Renal cortical epithelial cell (primary cell): ENCODE data around the gene FGFRL1. TPM values are rescaled to one million over a fixed set of nuclear protein-coding genes. Genes with fewer than 3 reads are reported as not detected.

Experiments used
- DNase-seq: peaks from one replicate; pipeline ENCODE4 v3.0.0-alpha.2; 2011; ENCODE audit warnings: low read depth
- total RNA-seq: library from RNA; depleted of rRNA; stranded (reverse); fragments of >200 nt; gene quantifications from 2 replicates; pipeline ENCODE4 v1.2.3, GENCODE V29; 2014

FGFRL1 gene
- total RNA-seq, 1 donor from 2014 or later, result 48.5 TPM

DNA sequence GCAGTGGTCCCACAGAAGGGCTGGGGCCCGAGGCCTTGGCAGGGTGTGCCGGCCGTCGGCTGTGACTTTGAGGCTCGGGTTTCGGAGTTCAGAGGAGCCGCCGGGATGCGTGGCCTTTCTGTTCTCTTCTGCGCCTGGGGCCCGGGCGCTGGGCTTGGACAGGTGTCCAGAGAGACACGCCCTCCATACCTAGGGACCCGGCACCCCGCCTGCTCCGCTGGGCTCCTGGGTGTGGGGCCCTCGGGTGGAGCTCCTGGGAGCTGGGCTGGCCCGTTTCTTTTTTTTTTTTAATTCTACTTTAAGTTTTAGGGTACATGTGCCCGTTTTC, 11.3 kb downstream of the FGFRL1 start:
- no peak for DNase-seq

DNA sequence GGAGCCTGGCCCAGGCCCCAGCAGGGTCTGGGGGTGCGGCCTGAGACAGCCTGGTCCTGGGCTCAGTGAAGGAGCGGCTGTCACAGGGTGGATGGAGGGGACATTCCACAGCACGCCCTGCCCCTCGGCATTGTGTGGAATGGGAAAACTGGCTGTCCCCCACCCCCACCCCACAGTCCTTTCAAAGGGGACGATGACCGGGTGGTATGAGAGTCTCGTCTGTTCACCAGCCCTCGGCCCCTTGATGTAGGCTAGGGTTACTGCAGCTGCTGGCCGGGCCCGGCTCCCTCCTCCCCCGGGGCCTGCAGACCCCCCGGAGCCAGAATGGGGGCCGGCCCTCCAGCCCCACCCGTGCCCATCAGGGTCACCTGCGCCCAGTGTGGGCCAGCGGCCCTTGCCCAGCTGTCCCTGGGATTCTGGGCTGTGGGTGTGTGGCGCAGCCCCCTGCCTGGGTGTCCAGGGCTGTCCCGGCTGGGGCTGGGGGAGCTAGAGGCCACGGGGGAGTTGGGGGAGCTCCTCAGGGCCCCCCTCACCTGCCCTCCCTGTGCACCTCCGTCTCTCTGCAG, 11.7 kb downstream of the FGFRL1 start:
- DNase-seq, result no peak

DNA sequence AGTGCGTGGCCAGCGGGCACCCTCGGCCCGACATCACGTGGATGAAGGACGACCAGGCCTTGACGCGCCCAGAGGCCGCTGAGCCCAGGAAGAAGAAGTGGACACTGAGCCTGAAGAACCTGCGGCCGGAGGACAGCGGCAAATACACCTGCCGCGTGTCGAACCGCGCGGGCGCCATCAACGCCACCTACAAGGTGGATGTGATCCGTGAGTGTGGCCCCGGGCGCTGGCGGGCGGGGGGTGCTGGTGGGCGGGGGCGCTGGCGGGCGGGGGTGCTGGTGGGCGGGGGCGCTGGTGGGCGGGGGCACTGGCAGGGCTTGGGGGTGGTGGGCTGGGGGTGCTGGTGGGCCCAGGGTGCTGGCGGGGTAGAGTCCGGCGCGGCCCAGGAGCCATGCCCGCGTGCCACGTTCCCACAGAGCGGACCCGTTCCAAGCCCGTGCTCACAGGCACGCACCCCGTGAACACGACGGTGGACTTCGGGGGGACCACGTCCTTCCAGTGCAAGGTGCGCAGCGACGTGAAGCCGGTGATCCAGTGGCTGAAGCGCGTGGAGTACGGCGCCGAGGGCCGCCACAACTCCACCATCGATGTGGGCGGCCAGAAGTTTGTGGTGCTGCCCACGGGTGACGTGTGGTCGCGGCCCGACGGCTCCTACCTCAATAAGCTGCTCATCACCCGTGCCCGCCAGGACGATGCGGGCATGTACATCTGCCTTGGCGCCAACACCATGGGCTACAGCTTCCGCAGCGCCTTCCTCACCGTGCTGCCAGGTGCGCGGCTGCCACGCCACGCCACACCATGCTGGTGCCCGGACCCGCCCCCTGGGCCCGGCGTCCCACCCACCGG, 12.7 kb downstream of the FGFRL1 start:
- no peak for DNase-seq

DNA sequence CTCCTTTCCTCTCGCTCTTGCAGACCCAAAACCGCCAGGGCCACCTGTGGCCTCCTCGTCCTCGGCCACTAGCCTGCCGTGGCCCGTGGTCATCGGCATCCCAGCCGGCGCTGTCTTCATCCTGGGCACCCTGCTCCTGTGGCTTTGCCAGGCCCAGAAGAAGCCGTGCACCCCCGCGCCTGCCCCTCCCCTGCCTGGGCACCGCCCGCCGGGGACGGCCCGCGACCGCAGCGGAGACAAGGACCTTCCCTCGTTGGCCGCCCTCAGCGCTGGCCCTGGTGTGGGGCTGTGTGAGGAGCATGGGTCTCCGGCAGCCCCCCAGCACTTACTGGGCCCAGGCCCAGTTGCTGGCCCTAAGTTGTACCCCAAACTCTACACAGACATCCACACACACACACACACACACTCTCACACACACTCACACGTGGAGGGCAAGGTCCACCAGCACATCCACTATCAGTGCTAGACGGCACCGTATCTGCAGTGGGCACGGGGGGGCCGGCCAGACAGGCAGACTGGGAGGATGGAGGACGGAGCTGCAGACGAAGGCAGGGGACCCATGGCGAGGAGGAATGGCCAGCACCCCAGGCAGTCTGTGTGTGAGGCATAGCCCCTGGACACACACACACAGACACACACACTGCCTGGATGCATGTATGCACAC, 13.6 kb downstream of the FGFRL1 start:
- no peak for DNase-seq

DNA sequence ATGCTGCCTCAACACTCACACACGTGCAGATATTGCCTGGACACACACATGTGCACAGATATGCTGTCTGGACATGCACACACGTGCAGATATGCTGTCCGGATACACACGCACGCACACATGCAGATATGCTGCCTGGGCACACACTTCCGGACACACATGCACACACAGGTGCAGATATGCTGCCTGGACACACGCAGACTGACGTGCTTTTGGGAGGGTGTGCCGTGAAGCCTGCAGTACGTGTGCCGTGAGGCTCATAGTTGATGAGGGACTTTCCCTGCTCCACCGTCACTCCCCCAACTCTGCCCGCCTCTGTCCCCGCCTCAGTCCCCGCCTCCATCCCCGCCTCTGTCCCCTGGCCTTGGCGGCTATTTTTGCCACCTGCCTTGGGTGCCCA, 14.7 kb downstream of the FGFRL1 start:
- peak; percentile 16 for DNase-seq

DNA sequence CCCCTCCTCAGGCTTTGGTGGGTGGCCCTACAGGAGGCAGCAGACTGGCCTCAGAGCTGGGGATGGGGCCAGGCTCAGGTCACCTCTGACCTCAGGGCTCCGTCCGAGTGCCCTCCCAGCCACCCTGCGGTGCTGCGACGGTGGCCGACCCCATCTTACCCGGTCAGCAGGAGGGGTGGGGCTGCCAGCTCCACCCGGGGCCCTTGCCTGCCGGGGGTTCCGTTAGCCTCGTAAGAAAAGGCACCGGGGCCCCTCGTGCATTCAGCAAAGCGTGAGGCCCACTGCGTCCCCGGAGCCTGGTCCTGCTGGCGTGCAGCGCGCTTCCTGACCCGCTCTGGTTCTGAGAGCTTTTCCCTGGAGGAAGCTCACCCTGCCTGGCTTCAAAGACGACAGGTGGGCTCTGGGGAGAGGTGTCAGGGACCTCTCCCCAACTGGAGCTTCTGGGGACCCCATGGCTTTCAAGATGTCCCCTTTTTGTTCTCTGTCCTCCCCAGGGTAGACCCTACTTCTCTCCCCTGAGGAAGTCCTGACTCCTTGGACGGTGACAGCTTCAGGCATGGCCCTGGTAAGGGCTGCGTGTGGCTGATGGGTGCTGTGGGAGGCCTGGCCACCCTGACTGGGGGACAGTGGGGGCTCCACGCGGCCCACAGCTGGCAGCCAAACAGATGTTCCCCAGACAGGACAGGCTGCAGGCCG, 15.9 kb downstream of the FGFRL1 start:
- DNase-seq, result no peak

DNA sequence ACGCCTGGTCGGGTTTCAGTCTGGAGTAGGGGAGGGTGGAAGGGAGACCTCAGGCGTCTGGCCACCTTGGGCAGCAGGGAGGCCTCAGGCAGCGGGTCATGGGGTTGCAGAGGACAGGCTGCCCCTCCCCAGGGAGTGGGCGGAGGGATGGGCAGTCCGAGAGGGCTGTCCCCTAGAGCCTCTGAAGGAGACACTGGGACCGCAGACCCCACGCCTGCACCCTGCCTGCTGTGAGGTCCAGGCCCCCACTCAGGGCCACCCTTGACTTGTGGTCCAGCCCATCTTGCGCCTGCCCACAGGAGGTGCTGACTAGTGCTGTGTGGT, 16.5 kb downstream of the FGFRL1 start:
- DNase-seq, result no peak

DNA sequence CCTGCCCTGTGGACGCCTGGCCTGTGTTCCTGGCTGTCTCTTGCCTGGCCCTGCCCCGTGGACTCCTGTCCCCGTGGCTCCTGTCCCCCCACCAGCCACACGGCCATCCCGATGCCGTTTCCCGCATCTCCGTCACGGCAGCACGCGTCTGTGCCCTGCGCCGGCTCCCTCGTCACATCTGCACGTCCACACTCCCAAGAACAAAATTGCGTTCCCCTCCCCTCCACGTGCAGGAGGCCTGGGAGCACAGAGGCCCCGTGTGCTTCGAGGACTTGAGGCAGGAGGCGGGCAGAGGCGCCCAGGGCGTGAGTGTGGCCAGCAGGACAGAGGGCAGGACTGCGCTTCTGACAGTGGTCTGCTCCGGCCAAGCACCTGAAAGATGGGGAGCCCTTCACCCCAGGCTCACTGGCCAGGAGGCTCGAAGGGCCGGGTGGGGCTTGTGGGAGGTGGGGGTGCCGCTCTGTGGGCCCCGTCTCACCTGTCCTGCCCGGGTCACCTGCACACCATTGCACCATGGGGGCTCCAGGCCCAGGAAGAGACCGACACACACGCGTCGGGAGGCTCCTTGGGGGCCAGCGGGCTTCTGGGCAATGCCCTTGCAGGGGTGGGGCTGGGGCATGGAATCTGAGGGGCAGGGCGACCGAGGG, 17.3 kb downstream of the FGFRL1 start:
- no peak for DNase-seq

DNA sequence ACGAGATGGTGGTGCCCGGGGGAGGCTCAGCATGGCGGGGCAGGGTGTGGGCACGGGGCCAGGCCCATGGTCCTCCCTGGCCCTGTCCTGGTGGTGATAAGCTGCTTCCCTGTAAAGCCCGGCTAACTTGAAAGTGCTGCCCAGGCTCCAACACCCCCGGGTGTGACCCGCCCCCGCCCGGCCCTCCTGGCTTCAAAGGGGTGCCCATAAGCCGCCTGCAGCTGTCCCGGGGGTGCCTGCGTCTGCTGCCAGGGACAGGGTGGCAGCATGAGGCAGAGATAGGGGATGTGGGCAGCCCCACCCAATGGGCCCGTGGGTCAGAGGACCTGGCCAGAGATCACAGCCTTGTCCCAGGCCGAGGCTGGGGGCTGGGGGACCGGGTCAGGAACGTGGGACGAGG, 18.1 kb downstream of the FGFRL1 start:
- no peak for DNase-seq

DNA sequence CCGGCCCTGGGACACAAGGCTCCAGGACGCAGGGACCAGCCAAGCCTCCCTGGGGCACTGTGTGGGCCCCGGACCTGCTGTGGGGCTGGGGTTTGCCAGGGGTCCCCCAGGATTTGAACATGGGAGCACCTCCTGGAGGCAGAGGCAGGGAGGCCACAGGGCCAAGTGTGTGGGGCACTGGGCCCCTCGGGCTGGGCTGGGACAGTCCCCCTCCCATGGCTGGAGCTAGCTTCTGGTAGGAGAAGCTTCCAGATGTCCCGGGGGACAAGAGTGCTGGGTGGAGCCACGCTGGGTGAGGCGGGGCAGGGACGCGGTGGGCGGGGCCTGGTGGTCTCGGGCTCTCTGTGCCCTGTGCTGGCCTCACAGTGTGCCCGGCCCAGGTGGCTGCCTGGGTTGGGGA, 18.6 kb downstream of the FGFRL1 start:
- no peak for DNase-seq

DNA sequence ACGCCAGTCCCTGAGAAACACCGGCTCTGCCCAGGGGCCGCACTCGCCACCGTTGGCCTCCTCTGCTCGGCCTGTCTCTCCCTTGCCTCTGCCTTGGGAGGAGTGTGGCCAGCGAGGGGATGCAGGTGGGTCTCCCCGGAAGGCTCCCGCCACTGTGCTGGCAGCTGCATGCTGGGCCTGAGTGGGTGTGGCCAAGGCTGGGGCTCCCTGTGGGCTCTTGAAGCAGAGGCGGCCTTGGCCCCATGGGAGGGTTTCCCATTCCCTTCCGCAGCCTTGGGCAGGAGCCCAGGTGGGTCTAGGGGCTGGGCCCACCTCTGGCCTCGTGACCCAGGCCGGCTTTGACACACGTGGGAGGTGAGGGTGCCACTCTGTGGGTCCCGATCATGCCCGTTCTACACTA, 19.1 kb downstream of the FGFRL1 start:
- DNase-seq, result no peak

DNA sequence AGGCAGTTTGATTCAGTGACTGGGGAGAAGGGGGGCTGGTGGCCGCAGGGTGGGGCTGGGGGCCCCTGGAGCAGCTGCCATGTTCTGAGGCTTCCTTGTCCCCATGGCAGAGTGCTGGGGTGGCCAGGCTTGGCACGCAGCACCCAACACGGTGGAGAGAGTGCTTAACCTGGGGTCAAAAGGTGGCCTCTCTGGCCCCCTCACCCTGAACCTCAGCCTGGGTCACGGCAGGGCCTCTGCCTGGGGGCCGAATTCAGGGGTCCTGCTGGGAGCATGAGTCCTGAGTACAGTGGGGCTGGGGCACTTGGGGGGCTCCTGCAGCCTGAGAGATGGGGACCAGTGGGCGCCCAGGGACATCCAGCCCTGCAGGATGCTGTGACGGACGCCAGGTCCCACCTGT, 19.9 kb downstream of the FGFRL1 start:
- no peak for DNase-seq

DNA sequence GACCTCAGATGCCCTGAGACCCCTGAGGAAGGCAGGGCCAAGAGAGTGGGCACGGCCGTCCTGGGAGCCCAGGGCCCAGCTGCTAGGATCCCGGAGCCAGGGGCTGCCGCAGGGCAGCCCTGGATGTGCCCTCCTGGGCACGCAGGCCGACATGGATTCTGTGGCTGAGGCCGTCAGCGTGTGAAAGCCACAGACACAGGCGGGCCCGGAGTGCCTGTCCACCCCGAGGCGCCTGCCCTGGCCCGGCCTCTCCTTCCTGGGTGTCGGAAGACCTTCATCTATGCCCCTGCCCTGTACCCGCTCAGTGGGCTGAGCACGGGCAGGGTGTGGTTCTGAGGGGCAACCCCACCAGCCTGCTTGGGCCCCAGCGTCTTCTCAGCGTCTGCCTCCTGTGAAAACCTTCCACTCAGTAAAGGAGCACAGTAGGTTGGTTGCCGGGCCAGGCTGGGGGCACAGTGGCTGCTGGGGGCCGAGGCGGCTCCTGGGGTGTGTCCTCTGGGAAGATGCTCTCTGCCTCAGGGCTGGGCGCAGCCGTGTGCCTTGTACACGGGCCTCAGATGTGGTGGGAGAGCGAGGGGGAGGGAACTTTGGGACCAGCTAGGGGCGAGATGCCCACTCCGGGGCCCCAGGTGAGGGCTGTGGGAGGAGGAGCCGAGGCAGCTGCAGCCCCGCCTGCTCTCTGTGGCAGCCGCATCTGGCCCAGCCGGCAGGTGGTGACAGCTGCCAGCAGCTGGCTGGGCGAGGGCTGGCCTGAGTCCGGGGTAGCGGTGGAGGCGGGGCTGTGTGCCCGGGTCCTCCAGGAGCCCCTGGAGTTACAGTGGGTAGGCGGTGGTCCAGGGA, 20.8 kb downstream of the FGFRL1 start:
- no peak for DNase-seq

DNA sequence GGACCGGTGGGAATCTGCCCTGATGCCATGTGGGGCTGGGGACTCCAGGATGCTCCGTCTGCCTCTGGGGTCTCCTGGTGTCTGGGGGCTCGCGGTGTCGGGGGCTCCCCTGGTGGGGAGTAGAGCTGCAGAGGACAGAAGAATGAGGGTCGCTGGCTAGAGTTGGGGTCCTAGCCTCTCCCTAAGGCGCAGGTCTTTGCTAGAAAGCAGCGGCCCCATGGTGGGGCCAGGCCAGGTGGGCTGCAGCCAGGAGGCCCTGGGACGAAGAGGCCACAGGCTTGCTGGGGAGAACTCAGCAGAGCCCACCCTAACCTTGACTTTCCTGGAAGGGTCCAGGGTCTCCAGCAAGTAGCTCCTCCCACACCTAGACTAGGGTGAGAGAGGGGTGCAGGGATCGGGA, 21.4 kb downstream of the FGFRL1 start:
- DNase-seq, result no peak

DNA sequence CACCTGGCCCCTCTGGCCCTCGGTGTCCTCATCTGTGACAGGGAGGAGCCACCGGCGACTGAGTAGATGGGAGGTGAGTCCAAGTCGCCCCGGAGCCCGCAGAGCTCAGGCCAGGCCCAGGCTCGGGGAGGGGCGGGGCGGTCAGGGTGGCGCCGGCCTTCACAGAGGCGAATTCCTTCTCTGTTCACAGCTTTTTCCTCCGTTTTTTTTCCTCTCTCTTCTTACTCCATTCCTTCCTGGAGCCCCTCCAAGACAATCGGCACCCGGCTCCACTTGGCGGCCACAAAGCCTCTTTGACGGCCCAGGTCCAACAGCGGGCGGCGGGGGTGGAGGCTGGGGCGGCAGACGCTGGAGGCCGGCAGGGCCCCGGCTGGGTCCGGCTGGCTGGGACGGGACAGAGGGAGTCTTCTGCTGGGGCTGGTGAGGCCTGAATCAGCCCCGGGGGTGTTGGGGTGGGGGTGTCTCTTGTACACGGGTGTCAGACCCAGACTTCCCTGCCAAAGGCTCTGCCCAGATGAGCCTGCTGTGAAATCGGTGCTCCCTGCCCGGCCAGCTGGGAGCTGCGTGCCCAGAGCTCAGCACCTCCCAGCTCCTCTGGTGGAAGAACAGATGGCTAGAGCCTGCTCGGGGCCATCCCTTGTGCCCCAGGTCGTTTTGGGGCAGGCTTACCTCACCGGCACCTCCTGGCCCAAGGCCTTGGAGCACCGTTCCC, 22.6 kb downstream of the FGFRL1 start:
- no peak for DNase-seq

DNA sequence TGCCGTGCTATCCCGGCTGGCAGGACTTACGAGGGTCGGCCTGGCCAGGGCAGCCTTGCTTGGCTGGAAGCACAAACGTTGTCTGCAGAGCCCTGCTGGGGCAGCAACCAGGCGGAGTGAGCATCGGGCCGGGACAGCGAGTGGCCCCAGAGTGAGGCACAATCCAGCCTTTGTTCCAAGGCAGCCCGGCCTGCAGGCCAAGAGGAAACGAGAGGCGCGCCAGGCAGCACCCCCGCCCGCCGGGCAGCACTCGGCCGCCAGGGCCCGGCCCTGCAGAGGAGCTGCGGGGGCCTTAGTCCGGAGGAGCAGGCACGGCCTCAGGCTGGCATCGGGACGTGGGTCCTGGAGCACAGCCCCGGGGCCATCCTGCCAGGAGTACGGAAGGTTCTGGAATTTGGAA, 24.1 kb downstream of the FGFRL1 start:
- DNase-seq, result no peak

DNA sequence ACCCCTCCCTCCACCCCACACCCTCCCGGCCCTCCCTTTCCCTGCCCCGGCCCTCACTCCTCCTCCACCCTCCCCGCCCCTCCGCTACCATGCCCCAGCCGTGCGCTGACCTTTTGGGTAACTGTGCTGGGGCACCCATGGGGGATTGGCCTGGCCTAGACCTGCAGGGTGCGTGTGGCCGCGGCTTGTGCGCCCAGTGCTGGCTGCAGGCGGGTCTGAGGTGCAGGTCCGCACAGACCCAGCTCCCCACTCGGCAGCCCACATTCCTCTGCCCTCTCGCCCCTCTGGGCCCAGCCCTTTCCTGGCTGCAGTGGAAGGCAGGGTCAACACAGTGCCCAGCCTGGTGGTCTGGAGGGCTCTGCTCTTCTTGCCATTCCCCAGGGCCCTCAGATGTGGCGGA, 24.7 kb downstream of the FGFRL1 start:
- no peak for DNase-seq

DNA sequence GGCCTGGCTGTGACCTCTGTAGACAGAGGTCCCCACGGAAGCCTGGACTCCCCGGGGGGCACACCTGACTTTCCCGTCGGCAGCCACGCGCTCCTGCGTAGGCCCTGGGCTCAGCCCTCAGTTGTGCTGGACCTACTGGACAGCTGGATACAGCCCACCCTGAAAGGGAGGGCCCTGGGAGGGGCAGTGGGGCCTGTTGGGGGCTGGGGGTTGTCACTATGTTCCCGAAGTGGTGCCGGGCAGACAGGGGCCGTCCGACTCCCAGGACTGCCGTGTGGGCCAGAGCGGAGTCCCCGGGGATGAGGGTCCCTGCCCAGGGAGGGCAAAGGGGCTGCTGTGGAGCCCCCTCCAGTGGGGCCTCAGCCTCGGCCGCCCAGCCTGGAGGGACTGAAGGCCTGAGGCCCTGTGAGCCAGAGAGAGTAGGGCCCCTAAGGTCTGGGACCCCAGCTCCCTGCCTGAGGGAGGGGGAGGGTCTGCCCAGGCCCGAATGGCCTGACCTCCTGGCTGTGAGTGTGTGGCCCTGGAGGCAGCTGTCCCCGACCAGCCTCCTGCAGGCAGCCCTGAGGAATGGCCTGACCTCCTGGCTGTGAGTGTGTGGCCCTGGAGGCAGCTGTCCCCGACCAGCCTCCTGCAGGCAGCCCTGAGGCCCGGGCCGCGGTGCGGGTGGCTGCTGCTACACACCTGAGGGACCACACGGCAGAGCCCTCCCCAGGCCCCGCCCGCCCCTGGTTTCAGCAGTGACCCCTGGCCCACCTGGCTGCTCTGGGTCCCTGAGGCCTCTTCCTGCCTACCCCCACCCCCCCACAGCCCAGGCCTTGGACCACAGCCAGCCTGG, 25.8 kb downstream of the FGFRL1 start:
- DNase-seq, result no peak

DNA sequence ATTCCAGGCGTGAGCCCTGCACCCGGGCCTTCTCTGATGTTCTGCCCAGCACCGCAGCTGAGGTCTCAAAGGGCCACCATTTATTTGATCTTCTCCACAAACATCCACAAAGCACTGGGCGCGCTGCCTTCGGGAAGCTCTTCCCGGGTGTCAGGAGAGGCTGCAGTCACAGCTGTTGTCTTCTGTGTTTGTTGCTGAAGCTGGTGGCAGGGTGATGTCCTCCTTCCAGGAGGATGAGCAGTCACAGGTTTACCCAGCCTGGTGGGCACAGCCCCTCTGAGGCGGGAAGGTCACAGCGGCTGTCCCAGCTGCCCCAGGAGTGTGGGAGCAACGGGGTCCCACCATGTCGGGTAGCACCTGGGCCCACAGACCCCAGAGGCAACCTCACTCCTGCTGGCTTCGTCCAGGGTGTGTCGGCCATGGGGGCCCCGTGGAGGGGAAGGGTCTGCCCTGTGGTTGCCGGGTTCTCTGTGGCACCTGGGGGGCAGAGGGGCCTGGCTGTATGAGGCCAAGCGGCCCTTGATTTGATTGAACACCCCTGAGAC, 27.6 kb downstream of the FGFRL1 start:
- DNase-seq, result no peak
